Effector memory CD8-positive, alpha-beta T cell (primary cell): ENCODE results near the gene PPP2R2B.
"Not testable (repeated sequence)": the region's sequence is repeated elsewhere in the genome, so short reads cannot be mapped to it uniquely, and the experiment has no call there.

Experiments used
- ATAC-seq: fragments of 150-1000 bp; cut with Tn5 transposase; replicated peaks from 2 replicates; pipeline ENCODE4 v1.10.0; 2021; ENCODE audit warnings: mild to moderate bottlenecking, moderate library complexity
- DNase-seq, 3 experiments: peaks; one replicate each; pipeline ENCODE4 v3.0.0; 2021
- H3K27ac Mint-ChIP-seq, 2 donors: one replicate each; pipeline ENCODE4 v1.8.0; 2022; ENCODE audit warnings: mild to moderate bottlenecking in 2 of 2, mixed read lengths in 2 of 2, moderate library complexity in 2 of 2
- H3K27me3 Mint-ChIP-seq, 2 donors: one replicate each; pipeline ENCODE4 v1.8.0; 2022; ENCODE audit warnings: mixed read lengths in 2 of 2
- H3K36me3 Mint-ChIP-seq: one replicate; pipeline ENCODE4 v1.8.0; 2022; ENCODE audit warnings: mild to moderate bottlenecking, moderate library complexity, mixed read lengths; ENCODE audit not compliant: insufficient read depth
- H3K4me1 Mint-ChIP-seq, 2 donors: one replicate each; pipeline ENCODE4 v1.8.0; 2022; ENCODE audit warnings: low read depth in 2 of 2, mixed read lengths in 2 of 2
- H3K4me3 Mint-ChIP-seq, 2 donors: one replicate each; pipeline ENCODE4 v1.8.0; 2022; ENCODE audit warnings: mild to moderate bottlenecking in 2 of 2, mixed read lengths in 2 of 2, moderate library complexity in 2 of 2
- H3K9me3 Mint-ChIP-seq, 2 donors: one replicate each; pipeline ENCODE4 v1.8.0; 2022; ENCODE audit warnings: mixed read lengths in 2 of 2

Gene PPP2R2B

DNA sequence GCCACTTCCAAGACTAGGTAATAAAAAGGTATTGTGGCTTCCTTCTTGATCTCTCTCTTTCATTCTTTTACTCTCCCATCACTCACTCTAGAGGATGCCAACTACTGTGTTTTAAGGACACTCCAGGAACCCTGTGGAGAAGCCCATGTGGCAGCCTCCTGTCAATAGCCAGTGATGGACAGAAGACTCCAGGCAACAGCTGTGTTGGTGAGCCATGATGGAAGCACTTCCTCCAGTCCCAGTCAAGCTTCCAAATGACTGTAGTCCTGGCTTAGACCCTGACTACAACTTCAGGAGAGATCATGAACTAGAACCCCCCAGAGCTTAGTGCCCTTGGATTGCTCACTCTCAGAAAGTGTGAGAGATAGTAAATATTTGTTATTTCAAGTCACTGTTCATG, 123.9 kb downstream of the PPP2R2B start:
- peak overlapping the region; percentile 72 to 75 for H3K4me3 Mint-ChIP-seq
- peaks cover 8% of the 10 kb centered on the region for H3K36me3 Mint-ChIP-seq
- DNase-seq (no peak), ATAC-seq (no peak)
- H3K9me3 Mint-ChIP-seq = no peaks in the 10 kb centered on the region
- peak overlapping the region; percentile 92 to 95 for H3K27ac Mint-ChIP-seq
- no peaks in the 10 kb centered on the region for H3K27me3 Mint-ChIP-seq
- peaks cover 57 to 61% of the 10 kb centered on the region in 2 donors for H3K4me1 Mint-ChIP-seq

- Mint-ChIP-seq H3K27me3 (no peaks in the 10 kb centered on the region), H3K9me3 (peaks cover 0 to 1% of the 10 kb centered on the region in 2 donors), H3K27ac (peak overlapping the region; percentile 92 to 95), H3K36me3 (peaks cover 9% of the 10 kb centered on the region), H3K4me1 (peaks cover 48 to 52% of the 10 kb centered on the region in 2 donors), H3K4me3 (peak overlapping the region; percentile 72 to 75)
- ATAC-seq (no peak), DNase-seq (no peak)
These were observed 124.9 kb downstream of the PPP2R2B start for GRCh38 chr5:146753641-146754040.

- H3K36me3 Mint-ChIP-seq = peaks cover 9% of the 10 kb centered on the region
- peak overlapping the region; percentile 72 to 75 for H3K4me3 Mint-ChIP-seq
- H3K9me3 Mint-ChIP-seq = peaks cover 0 to 1% of the 10 kb centered on the region in 2 donors
- peaks cover 43 to 47% of the 10 kb centered on the region in 2 donors for H3K4me1 Mint-ChIP-seq
- H3K27me3 Mint-ChIP-seq = no peaks in the 10 kb centered on the region
- peak; percentile 98 for ATAC-seq
- H3K27ac Mint-ChIP-seq = peak overlapping the region; percentile 92 to 95
- peak; percentile 70 to 74 (median 71) for DNase-seq
These were observed 126.7 kb downstream of the PPP2R2B start for GRCh38 chr5:146751781-146752401.

DNA sequence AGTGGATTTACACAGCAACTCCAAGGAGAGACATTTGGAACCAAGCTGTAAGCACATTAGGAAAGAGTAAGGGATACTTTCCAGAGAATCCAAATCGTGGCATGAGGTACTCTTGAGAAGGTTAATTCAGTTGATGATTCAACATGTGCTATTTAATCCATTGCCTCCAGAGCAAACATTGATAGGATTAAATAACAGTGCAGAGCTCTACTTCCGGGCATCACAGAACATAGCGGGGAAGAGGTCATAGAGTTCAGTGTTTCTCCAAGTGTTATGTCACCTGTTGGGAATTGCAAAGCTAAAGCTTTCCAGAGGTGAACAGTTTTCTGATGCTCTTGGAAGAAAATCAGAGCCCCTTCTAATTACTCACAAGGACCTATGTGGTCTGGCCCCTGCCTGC, 127.5 kb downstream of the PPP2R2B start:
- peaks cover 9% of the 10 kb centered on the region for H3K36me3 Mint-ChIP-seq
- H3K4me1 Mint-ChIP-seq = peaks cover 41 to 45% of the 10 kb centered on the region in 2 donors
- no peak for DNase-seq
- peak overlapping the region; percentile 72 to 75 for H3K4me3 Mint-ChIP-seq
- H3K27me3 Mint-ChIP-seq = no peaks in the 10 kb centered on the region
- no peak for ATAC-seq
- H3K27ac Mint-ChIP-seq = peak overlapping the region; percentile 92 to 95
- peaks cover 0 to 1% of the 10 kb centered on the region in 2 donors for H3K9me3 Mint-ChIP-seq

DNA sequence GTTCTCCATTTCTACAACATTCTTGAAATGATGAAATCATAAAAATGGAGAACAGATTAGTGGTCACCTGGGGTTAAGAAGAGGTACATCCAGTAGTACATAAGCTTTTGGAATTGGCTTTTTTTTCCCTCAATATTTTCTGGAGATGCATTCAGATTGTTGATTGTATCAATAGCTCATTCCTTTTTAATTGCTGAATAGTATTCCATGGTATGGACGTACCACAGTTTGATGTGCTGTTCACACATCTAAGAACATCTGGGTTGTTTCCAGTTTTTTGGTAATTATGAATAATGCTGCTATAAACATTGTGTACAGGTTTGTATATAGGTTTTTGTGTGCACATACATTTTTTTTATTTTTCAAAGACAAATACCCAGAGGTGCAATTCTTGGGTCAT, 130.0 kb downstream of the PPP2R2B start:
- Mint-ChIP-seq H3K27me3 (no peaks in the 10 kb centered on the region), H3K27ac (no peak overlapping the region), H3K4me1 (peaks cover 34 to 47% of the 10 kb centered on the region in 2 donors), H3K36me3 (peaks cover 9% of the 10 kb centered on the region), H3K4me3 (no peak overlapping the region), H3K9me3 (peaks cover 0 to 1% of the 10 kb centered on the region in 2 donors)
- ATAC-seq (no peak), DNase-seq (no peak)

DNA sequence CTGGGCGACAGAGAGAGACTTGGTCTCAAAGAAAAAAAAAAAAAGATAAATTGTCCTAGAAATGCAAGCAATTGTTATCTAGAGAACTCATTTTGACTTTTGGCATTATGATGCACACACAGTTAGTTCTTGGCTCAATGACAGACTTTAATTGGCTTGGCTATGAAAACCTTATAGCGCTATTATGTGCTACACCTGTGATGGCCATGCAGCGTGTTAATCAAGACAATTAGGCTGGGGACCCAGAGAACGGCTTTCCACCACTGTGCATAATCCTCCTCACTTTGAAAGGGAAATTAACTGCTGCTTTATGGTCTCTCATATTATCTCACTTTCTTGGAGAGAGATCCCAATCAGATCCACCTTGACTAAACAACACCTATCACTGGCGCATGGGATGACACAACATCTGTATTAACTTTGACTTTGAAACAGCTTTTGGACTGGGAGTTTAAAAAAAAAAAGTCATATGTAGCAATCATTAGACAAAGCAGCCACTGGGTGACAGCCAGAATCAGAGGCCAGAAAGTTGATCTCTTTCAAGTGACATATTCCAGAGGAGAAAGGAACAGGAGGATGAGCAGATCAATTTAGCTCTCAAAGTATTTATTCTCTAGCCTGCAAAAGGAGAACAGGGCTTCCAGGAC, 132.5 kb downstream of the PPP2R2B start:
- H3K36me3 Mint-ChIP-seq = peaks cover 5% of the 10 kb centered on the region
- ATAC-seq = no peak

DNA sequence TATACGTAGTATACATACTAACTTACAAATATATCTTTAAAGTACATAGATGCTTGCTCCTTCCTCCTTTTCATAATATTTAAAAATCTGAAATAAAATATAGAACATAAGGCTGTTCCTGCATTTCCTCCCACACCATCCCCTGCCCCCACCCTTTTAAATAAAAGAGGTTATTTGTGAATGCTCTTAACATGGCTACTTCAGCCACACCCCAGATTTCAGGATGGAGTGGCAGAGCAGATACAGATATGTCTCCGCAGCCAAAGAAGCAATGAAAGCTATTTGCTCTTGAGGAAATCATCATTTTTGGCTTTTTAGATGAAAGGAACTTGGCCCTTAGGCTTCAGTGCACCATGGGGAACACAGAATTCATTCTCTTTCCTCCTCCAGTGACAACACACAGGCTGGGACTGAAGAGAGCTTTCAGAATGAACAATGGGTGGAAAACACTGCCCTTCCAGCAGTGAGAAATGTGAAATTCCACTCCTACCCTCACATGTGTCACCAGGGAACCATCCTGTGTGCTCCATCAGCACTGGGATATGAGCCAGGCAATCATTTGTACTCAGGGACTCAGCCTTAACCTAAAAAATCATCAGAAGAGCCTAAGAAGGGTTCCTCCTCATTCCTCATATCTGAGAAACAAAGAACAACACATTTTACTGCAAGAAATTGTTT, 134.3 kb downstream of the PPP2R2B start:
- Mint-ChIP-seq H3K4me3 (no peak overlapping the region), H3K9me3 (peaks cover 0 to under 1% of the 10 kb centered on the region in 2 donors), H3K4me1 (peaks cover 12 to 26% of the 10 kb centered on the region in 2 donors), H3K27ac (no peak overlapping the region), H3K36me3 (no peaks in the 10 kb centered on the region), H3K27me3 (no peaks in the 10 kb centered on the region)
- ATAC-seq = no peak
- DNase-seq = no peak

More for the DNA sequence above, 132.5 kb downstream of the PPP2R2B start:
- Mint-ChIP-seq H3K4me3 (no peak overlapping the region), H3K27ac (no peak overlapping the region), H3K9me3 (peaks cover 0 to 1% of the 10 kb centered on the region in 2 donors), H3K4me1 (peaks cover 12 to 25% of the 10 kb centered on the region in 2 donors), H3K27me3 (no peaks in the 10 kb centered on the region)
- DNase-seq = no peak

- ATAC-seq (no peak), DNase-seq (no peak)
- Mint-ChIP-seq H3K9me3 (no peaks in the 10 kb centered on the region), H3K27ac (peak overlapping the region in 1 of 2 donors; percentile 68), H3K36me3 (peaks cover 6% of the 10 kb centered on the region), H3K4me1 (peaks cover 7 to 31% of the 10 kb centered on the region in 2 donors), H3K27me3 (no peaks in the 10 kb centered on the region), H3K4me3 (no peak overlapping the region)
These were observed 143.5 kb downstream of the PPP2R2B start for GRCh38 chr5:146734936-146735577.

DNA sequence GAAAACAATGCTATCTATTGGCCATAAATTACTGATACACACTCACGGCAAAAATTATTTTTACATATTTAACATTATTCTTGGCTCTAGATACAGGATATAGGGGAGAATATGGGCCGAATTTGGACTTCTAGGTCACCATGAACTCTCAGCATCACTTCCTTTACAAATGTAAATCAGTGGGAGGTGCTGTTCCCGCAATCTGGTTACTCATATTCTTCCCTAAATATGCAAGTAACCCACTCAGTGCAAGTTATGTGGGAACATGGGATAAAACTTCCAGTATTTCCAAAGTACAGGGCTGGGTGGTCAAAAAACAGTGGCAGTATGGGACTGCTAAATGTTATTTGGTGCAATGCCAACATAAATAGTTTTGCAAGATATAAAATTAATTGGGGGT, 145.6 kb downstream of the PPP2R2B start:
- no peak for DNase-seq
- H3K27me3 Mint-ChIP-seq = no peaks in the 10 kb centered on the region
- no peak for ATAC-seq
- H3K36me3 Mint-ChIP-seq = peaks cover 6% of the 10 kb centered on the region
- H3K9me3 Mint-ChIP-seq = peaks cover 6 to 9% of the 10 kb centered on the region in 2 donors
- peaks cover 5 to 27% of the 10 kb centered on the region in 2 donors for H3K4me1 Mint-ChIP-seq
- no peak overlapping the region for H3K4me3 Mint-ChIP-seq
- H3K27ac Mint-ChIP-seq = no peak overlapping the region

- no peak overlapping the region for H3K4me3 Mint-ChIP-seq
- peaks cover 5 to 31% of the 10 kb centered on the region in 2 donors for H3K4me1 Mint-ChIP-seq
- ATAC-seq (no peak), DNase-seq (no peak)
- no peak overlapping the region for H3K27ac Mint-ChIP-seq
- peaks cover 6% of the 10 kb centered on the region for H3K36me3 Mint-ChIP-seq
- no peaks in the 10 kb centered on the region for H3K27me3 Mint-ChIP-seq
- H3K9me3 Mint-ChIP-seq = peaks cover 6 to 9% of the 10 kb centered on the region in 2 donors
These were observed 146.5 kb downstream of the PPP2R2B start for GRCh38 chr5:146731909-146732659.

GRCh38 chr5:146728746-146729145, 149.8 kb downstream of the PPP2R2B start:
- not testable (repeated sequence) for H3K9me3 Mint-ChIP-seq, H3K4me3 Mint-ChIP-seq, H3K27me3 Mint-ChIP-seq, ATAC-seq, H3K36me3 Mint-ChIP-seq, DNase-seq
- Mint-ChIP-seq H3K27ac (peak overlapping the region in 1 of 2 donors; percentile 15), H3K4me1 (peaks cover 7 to 24% of the 10 kb centered on the region in 2 donors)

GRCh38 chr5:146726891-146727290, 151.7 kb downstream of the PPP2R2B start:
- no peak for ATAC-seq
- Mint-ChIP-seq H3K4me1 (peaks cover 11 to 25% of the 10 kb centered on the region in 2 donors), H3K4me3 (no peak overlapping the region), H3K27me3 (no peaks in the 10 kb centered on the region), H3K9me3 (peaks cover 6 to 9% of the 10 kb centered on the region in 2 donors), H3K36me3 (no peaks in the 10 kb centered on the region), H3K27ac (peak overlapping the region in 1 of 2 donors; percentile 47)
- DNase-seq = no peak

DNA sequence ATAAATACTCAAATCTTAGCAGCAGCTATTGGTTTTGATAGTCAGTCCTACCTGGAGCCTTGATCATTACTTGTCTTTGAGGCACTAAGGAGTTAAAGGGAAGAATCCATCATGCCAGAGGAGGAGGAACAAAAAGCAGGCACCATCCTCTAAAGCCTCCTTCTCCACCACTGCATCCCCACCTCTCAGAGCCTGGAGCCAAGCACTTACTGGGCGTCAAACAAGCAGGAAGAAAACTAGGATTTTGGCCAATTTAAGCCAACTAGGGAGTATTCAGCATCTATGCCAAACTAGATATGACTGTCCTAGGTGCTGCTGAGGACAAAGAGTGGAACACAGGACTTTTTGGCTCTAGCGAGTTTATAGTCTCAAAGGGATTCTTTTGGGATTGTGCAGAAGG, 152.5 kb downstream of the PPP2R2B start:
- Mint-ChIP-seq H3K9me3 (peaks cover 6 to 9% of the 10 kb centered on the region in 2 donors), H3K4me1 (peaks cover 13 to 29% of the 10 kb centered on the region in 2 donors), H3K27me3 (no peaks in the 10 kb centered on the region), H3K36me3 (no peaks in the 10 kb centered on the region), H3K27ac (peak overlapping the region in 1 of 2 donors; percentile 24), H3K4me3 (no peak overlapping the region)
- DNase-seq (no peak), ATAC-seq (no peak)
